Smooth muscle cell (in vitro differentiated cells): ENCODE measurements around the gene SYNRG. TPM values are rescaled to one million over a fixed set of nuclear protein-coding genes. Genes with fewer than 3 reads are reported as not detected.
A peak's percentile ranks its signal among the peaks of the same experiment; 100 is the strongest.

Source experiments
- DNase-seq: peaks from one replicate; lab custom pipeline; 2025; ENCODE audit not compliant: unreplicated experiment; lab: John Stamatoyannopoulos, UW
- H2AFZ ChIP-seq: fragments of 200-600 bp; sonication (generic); 2 replicates; pipeline ENCODE4 v1.6.0; 2016; ENCODE audit warnings: antibody characterized with exemption, low read depth, mild to moderate bottlenecking
- H3F3A ChIP-seq: fragments of 200-600 bp; sonication (generic); 2 replicates; pipeline ENCODE4 v1.6.0; 2017; ENCODE audit warnings: antibody characterized with exemption, low read depth
- H3K27ac ChIP-seq: fragments of 200-600 bp; sonication (generic); 2 replicates; pipeline ENCODE4 v1.5.1; 2016; ENCODE audit warnings: low read depth, mild to moderate bottlenecking
- H3K27me3 ChIP-seq: fragments of 200-600 bp; sonication (generic); 2 replicates; pipeline ENCODE4 v1.6.1; 2016; ENCODE audit warnings: low read depth, mild to moderate bottlenecking
- H3K36me3 ChIP-seq: fragments of 200-600 bp; sonication (generic); 2 replicates; pipeline ENCODE4 v1.5.1; 2016; ENCODE audit warnings: low read depth
- H3K4me1 ChIP-seq: fragments of 200-600 bp; sonication (generic); 2 replicates; pipeline ENCODE4 v1.5.1; 2016; ENCODE audit warnings: low read depth
- H3K4me2 ChIP-seq: fragments of 200-600 bp; sonication (generic); 2 replicates; pipeline ENCODE4 v1.6.0; 2016; ENCODE audit warnings: mild to moderate bottlenecking
- H3K4me3 ChIP-seq: fragments of 200-600 bp; sonication (generic); 2 replicates; pipeline ENCODE4 v1.5.1; 2016; ENCODE audit warnings: mild to moderate bottlenecking
- H3K79me2 ChIP-seq: fragments of 200-600 bp; sonication (generic); 2 replicates; pipeline ENCODE4 v1.6.0; 2016; ENCODE audit warnings: low read depth, mild to moderate bottlenecking
- H3K9ac ChIP-seq: fragments of 200-600 bp; sonication (generic); 2 replicates; pipeline ENCODE4 v1.6.0; 2016; ENCODE audit warnings: low read depth
- H3K9me3 ChIP-seq: fragments of 200-600 bp; sonication (generic); replicated peaks from 2 replicates; pipeline ENCODE4 v1.5.1; 2016; ENCODE audit warnings: low read depth
- H4K20me1 ChIP-seq: fragments of 200-600 bp; sonication (generic); 2 replicates; pipeline ENCODE4 v1.6.0; 2016; ENCODE audit warnings: low read depth
- CTCF ChIP-seq: fragments of 200-600 bp; sonication (generic); IDR thresholded peaks from 2 replicates; pipeline ENCODE4 v1.5.1; 2017; ENCODE audit warnings: borderline replicate concordance, mild to moderate bottlenecking, antibody characterized with exemption; ENCODE audit not compliant: insufficient read depth, poor library complexity, severe bottlenecking
- WGBS: methylation state at CpG from one replicate; pipeline ENCODE4 v1.1.7; 2016; ENCODE audit warnings: low lambda C conversion rate; 5-methylcytosine and 5-hydroxymethylcytosine counted together
- polyA plus RNA-seq: library from polyadenylated mRNA; unstranded; fragments of >200 nt; fragmentation: Nextera tagmentation; extraction: Ambion mirVana; gene quantifications from 2 replicates; pipeline ENCODE4 v1.2.1, GENCODE V29; 2016
- total RNA-seq: library from RNA; depleted of rRNA; stranded (reverse); fragments of >200 nt; gene quantifications from 2 replicates; pipeline ENCODE4 v1.2.3, GENCODE V29; 2014

SYNRG gene
- total and polyA plus RNA-seq, 2 experiments from 2014 or later = 16.2 to 18.9 TPM

- DNase-seq = no peak
- TF ChIP-seq CTCF = no peak
These were observed 125.7 kb downstream of the SYNRG start for GRCh38 chr17:37483311-37484039.

GRCh38 chr17:37481001-37481665, 128.1 kb downstream of the SYNRG start:
- Histone ChIP-seq H2AFZ (no peak overlapping the region), H3K9ac (no peak overlapping the region), H3K9me3 (no peaks in the 10 kb centered on the region), H3K4me2 (no peak overlapping the region), H4K20me1 (no peaks in the 10 kb centered on the region), H3K27ac (no peak overlapping the region), H3K36me3 (peaks cover 4% of the 10 kb centered on the region), H3F3A (peaks cover 13% of the 10 kb centered on the region), H3K4me1 (peaks cover 12% of the 10 kb centered on the region), H3K79me2 (no peaks in the 10 kb centered on the region), H3K27me3 (no peaks in the 10 kb centered on the region), H3K4me3 (no peak overlapping the region)
- DNase-seq = no peak
- 73% methylated on average over 9 of the region's 9 CpGs for WGBS
- TF ChIP-seq CTCF = no peak

More at GRCh38 chr17:37483311-37484039, 125.7 kb downstream of the SYNRG start:
- Histone ChIP-seq H3F3A (peaks cover 15% of the 10 kb centered on the region), H3K9me3 (no peaks in the 10 kb centered on the region), H3K9ac (peak overlapping the region; percentile 49), H3K4me2 (peak overlapping the region; percentile 50), H2AFZ (no peak overlapping the region), H3K27ac (peak overlapping the region; percentile 87), H3K79me2 (no peaks in the 10 kb centered on the region), H3K36me3 (peaks cover 1% of the 10 kb centered on the region), H3K27me3 (no peaks in the 10 kb centered on the region), H4K20me1 (no peaks in the 10 kb centered on the region), H3K4me3 (no peak overlapping the region), H3K4me1 (peaks cover 14% of the 10 kb centered on the region)
- 20% methylated on average over 5 of the region's 5 CpGs for WGBS

GRCh38 chr17:37480427-37480826, 128.8 kb downstream of the SYNRG start:
- Histone ChIP-seq H3K9me3 (no peaks in the 10 kb centered on the region), H3K27ac (no peak overlapping the region), H4K20me1 (no peaks in the 10 kb centered on the region), H3K4me1 (peaks cover 12% of the 10 kb centered on the region), H3K4me2 (no peak overlapping the region), H3K4me3 (no peak overlapping the region), H3K36me3 (peaks cover 4% of the 10 kb centered on the region), H3K9ac (no peak overlapping the region), H3K79me2 (no peaks in the 10 kb centered on the region), H3K27me3 (no peaks in the 10 kb centered on the region), H2AFZ (no peak overlapping the region), H3F3A (peaks cover 19% of the 10 kb centered on the region)
- 98% methylated on average over 2 of the region's 2 CpGs for whole genome bisulfite sequencing
- no peak for TF ChIP-seq CTCF
- no peak for DNase-seq
